GM10266 (cell line): ENCODE data around the gene AVL9.
"Not testable (repeated sequence)": the region's sequence is repeated elsewhere in the genome, so short reads cannot be mapped to it uniquely, and the experiment has no call there.

Source experiments
- DNase-seq: peaks from one replicate; pipeline ENCODE4 v3.0.0; 2012; ENCODE audit errors: extremely low spot score
- TF ChIP-seq, protein P1 (sequence below): IDR thresholded peaks from 2 replicates; pipeline ENCODE4 v1.5.1; 2012; ENCODE audit warnings: mild to moderate bottlenecking, low read depth; ENCODE audit not compliant: control insufficient read depth, insufficient read depth; ENCODE audit errors: missing control alignments

Gene AVL9

DNA sequence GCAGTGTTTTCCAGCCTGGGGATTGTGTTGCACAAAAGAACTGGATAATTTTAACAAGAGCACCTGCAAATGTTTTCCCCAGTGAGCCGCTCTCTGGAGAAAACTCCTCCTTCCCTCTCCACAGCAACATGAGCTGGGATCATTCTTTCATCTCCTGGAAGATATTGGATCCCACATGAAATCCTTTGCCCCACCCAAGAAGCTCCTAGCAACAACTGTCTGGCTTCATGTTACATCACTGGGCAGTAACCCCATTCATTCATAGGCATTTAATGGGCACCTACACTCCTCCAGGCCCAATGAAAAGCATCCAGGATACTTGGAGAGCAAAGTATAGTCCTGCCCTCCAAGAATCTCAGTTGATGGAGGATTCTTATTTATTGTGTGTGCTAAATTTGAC is 32.3 kb upstream of the AVL9 start:
- TF ChIP-seq, protein P1, sequence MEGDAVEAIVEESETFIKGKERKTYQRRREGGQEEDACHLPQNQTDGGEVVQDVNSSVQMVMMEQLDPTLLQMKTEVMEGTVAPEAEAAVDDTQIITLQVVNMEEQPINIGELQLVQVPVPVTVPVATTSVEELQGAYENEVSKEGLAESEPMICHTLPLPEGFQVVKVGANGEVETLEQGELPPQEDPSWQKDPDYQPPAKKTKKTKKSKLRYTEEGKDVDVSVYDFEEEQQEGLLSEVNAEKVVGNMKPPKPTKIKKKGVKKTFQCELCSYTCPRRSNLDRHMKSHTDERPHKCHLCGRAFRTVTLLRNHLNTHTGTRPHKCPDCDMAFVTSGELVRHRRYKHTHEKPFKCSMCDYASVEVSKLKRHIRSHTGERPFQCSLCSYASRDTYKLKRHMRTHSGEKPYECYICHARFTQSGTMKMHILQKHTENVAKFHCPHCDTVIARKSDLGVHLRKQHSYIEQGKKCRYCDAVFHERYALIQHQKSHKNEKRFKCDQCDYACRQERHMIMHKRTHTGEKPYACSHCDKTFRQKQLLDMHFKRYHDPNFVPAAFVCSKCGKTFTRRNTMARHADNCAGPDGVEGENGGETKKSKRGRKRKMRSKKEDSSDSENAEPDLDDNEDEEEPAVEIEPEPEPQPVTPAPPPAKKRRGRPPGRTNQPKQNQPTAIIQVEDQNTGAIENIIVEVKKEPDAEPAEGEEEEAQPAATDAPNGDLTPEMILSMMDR = no peak
- DNase-seq = no peak

DNA sequence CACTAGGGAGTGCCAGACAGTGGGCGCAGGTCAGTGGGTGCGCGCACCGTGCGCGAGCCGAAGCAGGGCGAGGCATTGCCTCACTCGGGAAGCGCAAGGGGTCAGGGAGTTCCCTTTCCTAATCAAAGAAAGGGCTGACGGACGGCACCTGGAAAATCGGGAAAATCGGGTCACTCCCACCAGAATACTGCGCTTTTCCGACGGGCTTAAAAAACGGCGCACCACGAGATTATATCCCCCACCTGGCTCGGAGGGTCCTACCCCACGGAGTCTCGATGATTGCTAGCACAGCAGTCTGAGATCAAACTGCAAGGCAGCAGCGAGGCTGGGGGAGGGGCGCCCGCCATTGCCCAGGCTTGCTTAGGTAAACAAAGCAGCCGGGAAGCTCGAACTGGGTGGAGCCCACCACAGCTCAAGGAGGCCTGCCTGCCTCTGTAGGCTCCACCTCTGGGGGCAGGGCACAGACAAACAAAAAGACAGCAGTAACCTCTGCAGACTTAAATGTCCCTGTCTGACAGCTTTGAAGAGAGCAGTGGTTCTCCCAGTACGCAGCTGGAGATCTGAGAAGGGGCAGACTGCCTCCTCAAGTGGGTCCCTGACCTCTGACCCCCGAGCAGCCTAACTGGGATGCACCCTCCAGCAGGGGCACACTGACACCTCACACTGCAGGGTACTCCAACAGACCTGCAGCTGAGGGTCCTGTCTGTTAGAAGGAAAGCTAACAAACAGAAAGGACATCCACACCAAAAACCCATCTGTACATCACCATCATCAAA is 30.5 kb upstream of the AVL9 start:
- DNase-seq = not testable (repeated sequence)

DNA sequence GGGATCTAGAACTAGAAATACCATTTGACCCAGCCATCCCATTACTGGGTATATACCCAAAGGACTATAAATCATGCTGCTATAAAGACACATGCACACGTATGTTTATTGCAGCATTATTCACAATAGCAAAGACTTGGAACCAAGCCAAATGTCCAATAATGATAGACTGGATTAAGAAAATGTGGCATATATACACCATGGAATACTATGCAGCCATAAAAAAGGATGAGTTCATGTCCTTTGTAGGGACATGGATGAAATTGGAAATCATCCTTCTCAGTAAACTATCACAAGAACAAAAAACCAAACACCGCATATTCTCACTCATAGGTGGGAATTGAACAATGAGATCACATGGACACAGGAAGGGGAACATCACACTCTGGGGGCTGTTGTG is 25.3 kb upstream of the AVL9 start:
- not testable (repeated sequence) for DNase-seq

DNA sequence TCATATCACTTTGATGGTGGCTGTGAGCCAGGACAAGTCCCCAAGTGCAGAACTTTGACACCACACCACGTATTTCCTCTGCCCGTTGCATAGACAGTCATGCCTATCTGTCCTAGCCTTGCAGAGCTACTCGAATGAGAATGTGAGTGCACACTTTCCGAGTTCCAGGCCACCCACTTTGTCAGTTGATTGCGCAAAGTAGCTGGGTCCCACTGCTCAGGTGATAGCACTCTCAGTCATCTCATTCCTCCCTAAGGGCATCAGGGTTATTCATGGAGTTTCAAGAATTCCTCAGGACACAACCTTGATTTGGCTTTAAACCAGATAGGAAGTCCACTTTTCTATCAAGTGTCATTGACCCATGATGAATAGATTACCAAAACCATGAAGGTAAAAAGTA is 24.4 kb upstream of the AVL9 start:
- no peak for DNase-seq
- TF ChIP-seq, protein P1 = no peak

DNA sequence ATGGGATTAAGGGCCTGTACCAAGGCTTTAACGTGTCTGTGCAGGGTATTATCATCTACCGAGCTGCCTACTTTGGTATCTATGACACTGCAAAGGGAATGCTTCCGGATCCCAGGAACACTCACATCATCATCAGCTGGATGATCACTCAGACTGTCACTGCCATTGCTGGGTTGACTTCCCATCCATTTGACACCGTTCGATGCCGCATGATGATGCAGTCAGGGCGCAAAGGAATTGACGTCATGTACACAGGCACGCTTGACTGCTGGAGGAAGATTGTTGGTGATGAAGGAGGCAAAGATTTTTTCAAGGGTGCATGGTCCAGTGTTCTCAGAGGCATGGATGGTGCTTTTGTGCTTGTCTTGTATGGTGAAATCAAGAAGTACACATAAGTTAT is 23.3 kb upstream of the AVL9 start:
- no peak for DNase-seq
- TF ChIP-seq, protein P1 = no peak

DNA sequence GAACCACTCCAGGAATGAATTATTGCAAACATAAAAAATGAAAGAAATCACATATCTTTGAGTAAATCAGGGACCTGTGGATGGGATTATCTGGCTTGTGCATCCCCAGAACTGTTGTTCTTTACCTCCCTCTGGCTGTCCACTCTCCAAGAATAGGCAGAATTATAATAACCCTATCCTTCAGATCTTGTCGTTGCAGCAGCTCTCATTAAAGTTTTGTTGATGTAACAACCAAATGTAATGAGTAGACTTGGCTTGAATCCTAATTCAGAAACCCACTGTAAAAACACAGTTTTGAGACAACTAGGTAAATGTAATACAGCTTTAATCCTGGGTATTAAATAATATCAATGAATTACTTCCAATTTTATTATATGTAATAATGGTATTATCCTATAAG is 21.3 kb upstream of the AVL9 start:
- TF ChIP-seq, protein P1 = no peak
- no peak for DNase-seq

DNA sequence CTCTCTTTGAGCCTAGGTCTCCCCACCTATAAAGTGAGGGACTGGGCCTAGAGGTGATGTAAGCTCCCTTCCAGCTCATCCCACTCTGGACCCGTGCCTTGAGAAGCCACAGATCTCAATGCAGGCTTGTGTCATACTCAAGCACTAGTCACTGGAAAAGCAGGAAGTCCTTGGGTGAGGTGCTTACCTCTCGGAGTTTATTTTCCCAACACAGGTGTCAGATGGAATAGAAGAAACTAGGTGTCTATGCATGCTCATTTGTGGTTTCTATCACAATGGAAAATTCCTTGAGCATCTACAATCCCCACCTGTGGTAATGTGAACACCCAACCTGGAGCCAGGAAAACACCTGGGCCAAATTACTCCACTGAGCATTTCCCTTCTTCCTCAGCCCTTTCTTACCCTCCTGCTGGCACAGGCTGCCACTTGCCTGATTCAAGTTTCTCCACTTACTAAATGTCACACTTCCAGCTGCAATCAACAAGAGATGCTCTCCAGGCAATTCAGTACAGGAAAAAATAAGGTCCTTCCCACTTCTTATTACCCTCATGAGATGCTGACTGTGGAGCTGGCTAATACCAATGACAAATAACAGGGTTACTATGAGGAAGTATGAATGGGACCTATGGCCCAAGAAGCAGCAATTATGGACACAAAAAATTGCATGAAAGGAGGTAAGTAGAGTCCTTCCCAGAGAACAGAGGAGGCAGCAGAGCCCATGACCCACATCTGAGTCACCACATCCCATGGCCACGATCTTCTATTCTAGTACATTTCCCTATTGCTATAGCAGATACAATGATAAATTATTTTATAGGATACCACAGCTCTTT is 18.3 kb upstream of the AVL9 start:
- DNase-seq = no peak

DNA sequence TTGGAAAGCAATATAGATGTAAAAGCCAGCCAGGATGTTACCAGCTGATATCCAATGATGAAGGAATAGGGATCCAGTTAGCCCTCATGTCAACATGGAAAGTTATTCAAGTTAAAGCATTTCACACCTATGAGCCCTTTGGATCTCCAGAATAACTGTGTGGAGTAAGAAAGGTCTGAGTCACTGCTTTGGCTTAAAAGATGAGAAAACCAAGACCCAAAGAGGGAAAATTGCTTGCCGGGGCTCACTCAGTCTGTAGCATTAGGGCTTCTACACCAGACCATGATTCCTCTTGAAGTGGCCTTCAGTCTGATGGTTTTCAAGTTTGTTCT is 17.7 kb upstream of the AVL9 start:
- TF ChIP-seq, protein P1 = no peak
- DNase-seq = no peak

More for the DNA sequence above, 18.3 kb upstream of the AVL9 start:
- TF ChIP-seq, protein P1 = no peak
